HG02588 (cell line): ENCODE measurements around the gene NHERF2.

Source experiments
- ATAC-seq: cut with Tn5 transposase; IDR thresholded peaks from one replicate; pipeline ENCODE4 v1.9.1; 2021; ENCODE audit warnings: mild to moderate bottlenecking, moderate library complexity; ENCODE audit not compliant: unreplicated experiment

Gene NHERF2

GRCh38 chr16:2056681-2057407 lies 30.1 kb downstream of the NHERF2 start:
- no peak for ATAC-seq

GRCh38 chr16:2057438-2057837 lies 30.7 kb downstream of the NHERF2 start:
- no peak for ATAC-seq

GRCh38 chr16:2058420-2058819 lies 31.7 kb downstream of the NHERF2 start:
- no peak for ATAC-seq

GRCh38 chr16:2058872-2059271 lies 32.2 kb downstream of the NHERF2 start:
- ATAC-seq = no peak

GRCh38 chr16:2060346-2060745 lies 33.6 kb downstream of the NHERF2 start:
- ATAC-seq = no peak

GRCh38 chr16:2061023-2061422 lies 34.3 kb downstream of the NHERF2 start:
- ATAC-seq = no peak

- ATAC-seq = no peak
These were observed 34.8 kb downstream of the NHERF2 start for GRCh38 chr16:2061526-2061925.

- no peak for ATAC-seq
These were observed 36.1 kb downstream of the NHERF2 start for GRCh38 chr16:2062801-2063200.

- no peak for ATAC-seq
These were observed 37.2 kb downstream of the NHERF2 start for GRCh38 chr16:2063861-2064260.

- ATAC-seq = no peak
These were observed 37.8 kb downstream of the NHERF2 start for GRCh38 chr16:2064368-2064945.

GRCh38 chr16:2066139-2066538 lies 39.4 kb downstream of the NHERF2 start:
- no peak for ATAC-seq

GRCh38 chr16:2070576-2071453 lies 44.1 kb downstream of the NHERF2 start:
- ATAC-seq = no peak

- ATAC-seq = no peak
These were observed 44.9 kb downstream of the NHERF2 start for GRCh38 chr16:2071454-2072202.

GRCh38 chr16:2072926-2073325 lies 46.2 kb downstream of the NHERF2 start:
- ATAC-seq = no peak

- ATAC-seq = no peak
These were observed 47.4 kb downstream of the NHERF2 start for GRCh38 chr16:2074071-2074470.

- no peak for ATAC-seq
These were observed 48.9 kb downstream of the NHERF2 start for GRCh38 chr16:2075631-2076030.

GRCh38 chr16:2076072-2076865 lies 49.6 kb downstream of the NHERF2 start:
- no peak for ATAC-seq

GRCh38 chr16:2077016-2077415 lies 50.3 kb downstream of the NHERF2 start:
- ATAC-seq = no peak

GRCh38 chr16:2077696-2078095 lies 51.0 kb downstream of the NHERF2 start:
- ATAC-seq = no peak

GRCh38 chr16:2078096-2078495 lies 51.4 kb downstream of the NHERF2 start:
- ATAC-seq = no peak
